HG02840 (cell line): ENCODE results near the gene TMEM40.
"Not testable (repeated sequence)": the region's sequence is repeated elsewhere in the genome, so short reads cannot be mapped to it uniquely, and the experiment has no call there.

Experiments
- ATAC-seq: cut with Tn5 transposase; IDR thresholded peaks from one replicate; pipeline ENCODE4 v1.9.1; 2021; ENCODE audit warnings: mild to moderate bottlenecking, moderate library complexity, moderate number of reproducible peaks; ENCODE audit not compliant: unreplicated experiment, low FRiP score

TMEM40 gene

DNA sequence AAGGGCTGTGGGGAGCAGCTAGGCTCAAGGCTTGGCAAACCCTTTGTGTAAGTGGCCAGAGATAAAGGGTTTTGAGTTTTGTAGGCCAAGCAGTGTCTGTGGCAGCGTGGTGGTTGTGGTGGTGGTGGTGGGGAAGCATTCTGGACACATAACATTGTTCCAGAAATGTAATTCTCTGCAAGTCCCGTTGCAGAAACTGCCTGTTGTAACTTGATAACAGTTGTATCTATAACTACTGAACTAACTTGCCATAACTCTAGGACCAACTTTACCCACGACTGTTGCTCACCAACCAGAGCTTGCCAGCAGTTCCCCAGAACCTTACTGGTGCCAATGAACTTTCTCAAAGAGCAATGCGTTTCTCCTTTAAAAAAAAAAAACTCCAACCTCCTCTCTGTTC, 18.1 kb upstream of the TMEM40 start:
- no peak for ATAC-seq

DNA sequence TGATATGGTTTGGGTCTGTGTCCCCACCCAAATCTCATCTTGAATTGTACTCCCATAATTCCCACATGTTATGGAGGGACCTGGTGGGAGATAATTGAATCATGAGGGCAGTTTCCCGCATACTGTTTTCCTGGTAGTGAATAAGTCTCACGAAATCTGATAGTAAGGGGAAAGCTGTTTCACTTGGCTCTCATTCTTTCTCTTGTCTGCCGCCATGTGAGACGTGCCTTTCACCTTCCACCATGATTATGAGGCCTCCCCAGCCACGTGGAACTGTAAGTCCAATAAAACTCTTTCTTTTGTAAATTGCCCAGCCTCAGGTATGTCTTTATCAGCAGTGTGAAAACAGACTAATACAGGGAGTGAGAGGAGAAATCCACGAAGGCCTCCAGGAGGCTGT, 16.9 kb upstream of the TMEM40 start:
- ATAC-seq: not testable (repeated sequence)

DNA sequence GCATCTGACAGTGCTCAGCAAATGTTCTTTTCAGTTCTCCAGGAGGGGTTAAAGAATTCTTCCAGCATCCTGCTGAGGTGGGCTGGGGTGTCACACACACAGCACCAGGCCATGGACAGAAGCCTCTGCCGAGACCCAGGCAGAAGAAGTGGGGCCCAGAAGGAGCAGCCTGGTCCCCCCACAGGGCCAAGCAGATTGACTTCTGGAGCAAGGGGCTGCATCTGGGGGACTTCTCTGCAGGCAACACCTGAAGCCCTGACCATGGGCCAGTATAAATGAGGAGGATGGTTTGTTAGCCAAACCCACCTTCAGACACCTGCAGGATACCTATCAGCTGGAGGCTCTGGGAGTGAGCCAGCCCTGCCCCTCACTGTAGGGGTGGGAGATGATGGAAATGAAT, 16.2 kb upstream of the TMEM40 start:
- no peak for ATAC-seq

DNA sequence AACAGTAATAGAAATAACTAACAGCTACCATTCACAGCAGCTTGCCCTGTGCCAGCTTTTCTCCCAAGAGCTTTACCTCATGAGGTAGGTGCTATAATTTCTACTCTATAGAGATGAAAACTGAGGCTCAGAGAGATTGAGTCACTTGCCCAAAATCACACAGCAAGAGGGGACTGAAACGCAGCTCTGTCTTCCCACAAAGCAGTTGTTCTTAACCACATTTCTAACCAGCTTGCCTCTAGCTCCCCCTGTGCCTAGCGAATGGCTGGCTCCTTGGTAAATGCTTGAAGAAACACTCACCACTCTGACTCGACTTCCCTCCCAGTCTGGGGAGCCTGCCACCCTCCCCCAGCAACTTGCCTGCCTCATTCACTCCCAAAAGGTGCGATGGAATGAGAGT, 15.6 kb upstream of the TMEM40 start:
- no peak for ATAC-seq

DNA sequence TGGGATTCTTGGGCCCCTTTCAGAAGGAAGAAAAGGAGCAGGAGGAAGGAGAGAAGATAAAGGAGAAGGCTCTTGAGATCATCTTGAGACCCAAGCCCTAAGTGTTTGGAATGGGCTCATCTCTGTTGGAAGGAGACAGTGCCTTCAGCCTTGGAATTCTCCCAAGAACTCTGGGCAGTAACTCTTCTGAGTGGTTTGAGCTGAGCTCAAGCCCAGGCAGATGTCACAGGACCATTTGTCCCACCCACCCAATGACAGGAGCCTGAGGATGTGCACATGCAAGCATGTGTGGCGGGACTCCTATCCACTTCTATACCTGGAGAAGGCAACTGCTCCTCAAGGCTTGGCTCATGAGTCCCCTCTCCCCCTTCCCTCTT, 14.6 kb upstream of the TMEM40 start:
- ATAC-seq: no peak

DNA sequence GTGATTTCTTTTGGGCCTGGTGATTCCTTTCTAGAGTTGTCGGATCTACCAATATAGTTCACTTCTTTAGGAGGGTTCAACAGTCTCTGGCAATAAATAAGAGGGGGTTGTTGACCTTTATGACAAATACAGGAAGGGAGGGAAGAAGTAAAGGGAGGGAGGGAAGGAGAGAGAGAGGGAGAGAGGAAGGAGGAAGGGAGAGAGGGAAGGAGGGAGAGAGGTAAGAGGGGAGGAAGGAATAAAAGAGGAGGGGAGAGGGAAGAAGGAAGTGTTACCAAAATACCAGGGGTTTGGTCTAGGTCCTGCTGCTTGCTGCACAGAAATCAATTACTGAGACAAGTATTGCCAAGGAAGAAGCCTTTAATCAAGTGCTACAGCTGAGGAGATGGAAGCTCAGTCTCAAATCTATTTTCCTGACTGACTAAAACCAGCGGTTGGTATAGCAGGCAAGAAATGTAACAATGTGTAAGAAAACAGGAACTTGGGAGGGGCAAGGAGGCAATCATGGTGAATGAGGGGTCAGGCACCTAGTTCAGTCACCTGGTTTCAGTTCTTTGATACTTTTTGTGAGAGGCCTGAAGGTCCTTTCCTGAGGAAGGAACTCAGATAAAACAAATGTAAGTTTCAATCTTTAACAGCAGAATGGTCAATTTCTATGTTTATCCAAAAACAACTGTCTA, 14.1 kb upstream of the TMEM40 start:
- no peak for ATAC-seq

DNA sequence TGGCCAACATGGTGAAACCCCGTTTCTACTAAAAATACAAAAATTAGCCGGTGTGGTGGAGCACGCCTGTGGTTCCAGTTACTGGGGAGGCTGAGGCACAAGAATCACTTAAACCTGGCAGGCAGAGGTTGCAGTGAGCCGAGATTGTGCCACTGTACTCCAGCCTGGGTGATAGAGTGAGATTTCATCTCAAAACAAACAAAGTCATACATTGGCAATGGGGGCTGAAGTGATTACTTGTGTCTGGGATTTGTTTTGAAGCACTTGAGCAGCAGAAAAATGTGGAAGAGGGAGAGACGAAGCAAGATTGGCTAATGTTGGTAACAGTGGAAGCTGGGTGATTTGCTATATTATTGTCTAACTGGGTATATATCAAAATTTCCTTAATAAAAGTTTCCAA, 13.4 kb upstream of the TMEM40 start:
- no peak for ATAC-seq

DNA sequence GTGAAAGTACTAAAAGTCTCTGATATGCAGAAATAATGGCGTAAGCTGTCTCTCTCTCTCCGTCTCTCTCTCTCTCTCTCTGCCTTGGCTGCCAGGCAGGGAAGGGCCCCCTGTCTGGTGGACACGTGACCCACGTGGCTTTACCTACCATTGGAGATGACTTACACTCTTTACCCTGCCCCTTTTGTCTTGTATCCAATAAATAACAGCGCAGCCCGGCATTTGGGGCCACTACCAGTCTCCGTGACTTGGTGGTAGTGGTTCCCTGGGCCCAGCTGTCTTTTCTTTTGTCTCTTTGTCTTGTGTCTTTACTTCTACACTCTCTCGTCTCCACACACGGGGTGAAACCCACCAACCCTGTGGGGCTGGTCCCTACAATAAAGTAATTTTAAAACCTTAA, 12.2 kb upstream of the TMEM40 start:
- no peak for ATAC-seq

DNA sequence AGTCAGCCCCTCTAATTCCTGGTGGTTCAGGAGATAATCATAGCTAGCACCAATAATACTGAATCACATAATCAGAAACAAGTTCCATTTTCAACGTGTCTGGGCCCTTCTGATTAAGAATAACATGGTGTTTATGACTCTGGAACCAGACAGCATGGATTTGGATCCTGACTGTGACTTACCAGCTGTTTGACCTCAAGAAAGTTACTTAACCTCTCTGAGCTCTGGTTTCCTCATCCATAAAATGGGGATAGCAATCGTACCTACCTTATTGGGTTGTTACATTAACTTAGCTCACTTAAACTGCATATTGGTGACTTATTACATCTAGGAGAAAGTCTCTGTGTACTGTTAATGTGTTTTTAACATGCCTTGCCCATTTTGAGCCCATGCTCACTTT, 10.7 kb upstream of the TMEM40 start:
- ATAC-seq: no peak

DNA sequence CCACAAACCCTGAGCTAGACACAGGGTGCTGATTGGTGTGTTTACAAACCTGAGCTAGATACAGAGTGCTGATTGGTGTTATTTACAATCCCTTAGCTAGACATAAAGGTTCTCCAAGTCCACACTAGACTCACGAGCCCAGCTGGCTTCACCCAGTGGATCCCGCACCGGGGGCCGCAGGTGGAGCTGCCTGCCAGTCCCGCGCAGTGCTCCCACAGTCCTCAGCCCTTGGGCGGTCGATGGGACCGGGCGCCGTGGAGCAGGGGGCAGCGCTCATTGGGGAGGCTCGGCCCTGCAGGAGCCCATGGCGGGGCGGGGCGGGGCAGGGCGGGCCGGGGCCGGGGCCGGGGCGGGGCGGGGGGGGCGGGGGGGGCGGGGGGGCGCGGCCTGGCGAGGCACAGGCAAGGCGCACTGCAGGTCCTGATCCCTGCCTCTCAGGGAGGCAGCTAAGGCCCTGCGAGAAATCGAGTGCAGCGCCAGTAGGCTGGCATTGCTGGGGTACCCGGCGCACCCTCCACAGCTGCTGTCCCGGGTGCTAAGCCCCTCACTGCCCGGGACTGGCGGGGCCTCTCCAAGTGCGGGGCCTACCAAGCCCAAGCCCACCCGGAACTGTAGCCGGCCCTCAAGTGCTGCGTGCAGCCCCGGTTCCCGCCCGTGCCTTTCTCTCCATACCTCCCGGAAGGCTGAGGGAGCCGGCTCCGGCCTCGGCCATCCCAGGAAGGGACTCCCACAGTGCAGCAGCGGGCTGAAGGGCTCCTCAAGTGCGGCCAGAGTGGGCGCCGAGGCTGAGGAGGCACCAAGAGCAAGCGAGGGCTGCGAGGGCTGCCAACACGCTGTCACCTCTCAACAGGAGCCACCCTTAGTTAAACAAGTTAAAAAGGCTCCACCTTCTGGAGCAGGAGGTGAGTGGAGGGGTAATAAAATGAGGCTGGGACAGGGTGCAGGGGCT, 9.8 kb upstream of the TMEM40 start:
- ATAC-seq: no peak

DNA sequence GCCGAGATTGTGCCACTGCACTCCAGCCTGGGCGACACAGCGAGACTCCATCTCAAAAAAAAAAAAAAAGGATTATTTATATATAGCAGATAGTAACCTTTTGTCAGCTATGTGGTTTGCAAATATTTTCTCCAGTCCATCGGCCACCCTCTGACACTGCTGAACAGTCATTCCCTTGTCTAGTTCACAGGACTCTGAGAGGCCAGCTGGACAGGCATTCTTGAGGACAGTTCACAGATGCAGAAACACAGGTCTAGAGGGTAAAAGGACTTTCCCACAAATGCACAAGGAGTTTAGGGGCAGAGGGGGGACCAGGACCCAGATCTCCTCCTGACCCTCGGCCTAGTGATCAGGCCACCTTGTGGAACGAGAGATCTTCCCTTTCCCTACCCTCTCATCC, 7.5 kb upstream of the TMEM40 start:
- ATAC-seq: no peak

DNA sequence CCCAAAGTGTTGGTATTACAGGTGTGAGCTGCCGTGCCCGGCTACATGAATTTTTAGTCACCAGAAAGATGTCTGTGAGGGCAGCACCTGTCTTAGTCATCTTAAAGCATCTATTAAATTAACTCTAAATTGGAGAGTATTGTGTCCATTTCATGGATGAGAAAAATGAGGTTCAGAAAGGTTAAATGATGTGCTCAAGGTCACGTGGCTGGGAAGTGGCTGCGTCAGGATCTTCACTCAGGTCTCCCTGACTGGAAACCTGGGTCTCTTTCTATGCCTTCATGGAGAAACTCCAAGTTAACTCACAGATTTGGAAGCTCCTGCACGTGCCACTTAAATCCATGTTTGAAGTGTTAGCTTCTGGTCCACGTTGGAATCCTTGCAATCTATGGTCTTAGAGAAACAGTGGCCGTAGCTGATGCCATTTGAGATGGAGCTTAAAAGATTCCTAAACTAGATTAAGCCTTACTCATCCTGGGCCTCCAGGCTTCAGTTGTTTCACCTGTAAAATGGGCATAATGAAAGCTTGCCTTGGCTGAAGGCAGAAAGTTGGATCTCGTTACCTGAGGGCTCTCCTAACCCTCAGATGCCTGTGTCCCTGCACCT, 5.2 kb upstream of the TMEM40 start:
- ATAC-seq: no peak

DNA sequence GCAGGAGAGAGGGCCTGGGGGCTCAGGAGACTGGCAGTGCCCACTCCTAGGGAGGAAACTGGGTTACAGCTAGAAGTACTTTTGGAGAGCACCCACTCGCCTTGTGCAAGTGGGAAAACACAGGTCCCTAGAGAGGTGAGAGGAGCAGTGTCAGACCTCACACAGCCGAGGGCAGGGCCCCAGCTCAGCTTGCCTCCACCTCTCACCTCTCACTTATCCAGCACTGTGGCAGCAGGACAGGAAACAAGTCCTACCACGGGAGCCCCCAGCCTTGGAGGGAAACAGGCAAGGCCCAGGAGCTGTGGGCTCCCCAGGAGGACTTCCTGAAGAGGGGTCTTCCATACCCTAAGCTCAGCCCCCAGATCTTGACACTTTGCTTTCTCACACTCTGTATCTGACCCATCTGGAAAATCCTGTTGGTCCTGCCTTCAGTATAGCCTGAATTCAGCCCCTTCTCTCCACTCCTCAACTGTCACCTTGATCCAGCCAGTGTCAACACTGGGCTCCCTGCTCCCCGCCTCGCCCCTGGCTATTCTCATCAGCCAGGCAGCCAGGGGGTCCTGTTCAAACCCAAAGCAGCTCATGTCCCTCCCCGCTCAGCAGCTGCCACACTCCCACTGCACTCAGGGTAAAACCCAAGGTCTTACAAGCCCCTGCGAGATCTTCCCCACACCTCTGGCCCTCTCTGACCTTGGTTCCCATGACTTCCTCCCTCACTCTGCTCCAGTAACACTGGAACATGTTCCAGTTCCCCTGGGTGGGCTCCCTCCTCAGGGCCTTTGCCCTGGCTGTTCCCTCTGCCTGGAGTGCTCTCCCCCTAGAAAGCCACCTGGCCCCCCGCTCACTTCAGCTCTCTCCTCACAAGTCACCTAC, 870 bp upstream of the TMEM40 start:
- ATAC-seq: no peak

DNA sequence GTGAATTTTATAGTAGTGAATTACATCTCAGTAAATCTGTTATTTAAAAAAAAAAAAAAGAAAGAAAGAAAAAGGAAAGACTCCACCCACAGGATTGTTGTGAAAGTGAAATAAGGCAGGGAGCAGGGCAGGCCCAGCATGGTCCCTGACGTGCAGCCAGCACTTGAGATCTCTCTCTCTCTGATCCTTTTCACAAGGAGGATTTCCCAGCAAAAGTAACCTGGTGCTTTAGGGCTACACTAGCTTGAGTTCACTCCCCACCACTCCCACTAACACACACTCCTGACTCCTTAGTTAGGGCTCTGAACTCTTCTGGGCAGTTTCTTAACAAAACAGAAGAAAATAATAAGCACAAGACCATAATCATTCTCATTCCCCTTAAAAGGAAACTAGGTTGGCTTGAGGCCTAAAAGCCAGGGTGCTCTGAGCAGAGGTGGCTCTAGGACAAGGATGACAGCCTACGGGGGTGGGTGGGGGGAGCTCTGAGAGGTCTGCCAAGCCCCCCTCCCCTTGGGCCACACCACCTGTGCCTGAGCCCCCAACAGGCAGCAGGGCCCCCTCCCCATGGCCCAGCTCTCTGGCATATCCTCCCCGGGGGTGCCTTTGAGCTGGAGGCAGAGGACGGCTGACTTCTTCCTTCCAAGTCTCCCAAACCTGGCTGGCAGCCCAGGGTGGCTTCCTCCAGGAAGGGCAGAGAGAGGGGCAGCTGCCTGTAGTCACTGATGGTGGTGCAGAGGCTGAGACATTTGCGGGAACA, 856 bp downstream of the TMEM40 start:
- ATAC-seq: no peak

DNA sequence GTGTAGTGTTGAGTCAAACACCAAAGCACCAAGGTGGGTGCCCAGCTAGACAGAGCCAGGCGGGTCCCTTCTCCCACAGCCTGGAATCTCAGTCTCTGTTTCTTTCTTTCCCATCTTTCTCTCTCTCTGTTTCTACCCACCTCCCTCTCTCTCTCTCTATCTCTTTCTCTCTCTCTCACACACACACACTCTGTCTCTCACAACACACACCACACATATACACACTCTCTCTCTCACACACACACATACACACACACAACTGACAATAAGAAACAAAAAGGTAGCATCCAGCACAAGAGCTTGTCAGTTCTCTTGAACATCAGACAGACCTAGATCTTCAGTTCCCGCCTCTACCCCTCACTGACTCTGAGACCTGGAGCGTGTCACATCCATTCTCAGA, 2.4 kb downstream of the TMEM40 start:
- ATAC-seq: no peak

DNA sequence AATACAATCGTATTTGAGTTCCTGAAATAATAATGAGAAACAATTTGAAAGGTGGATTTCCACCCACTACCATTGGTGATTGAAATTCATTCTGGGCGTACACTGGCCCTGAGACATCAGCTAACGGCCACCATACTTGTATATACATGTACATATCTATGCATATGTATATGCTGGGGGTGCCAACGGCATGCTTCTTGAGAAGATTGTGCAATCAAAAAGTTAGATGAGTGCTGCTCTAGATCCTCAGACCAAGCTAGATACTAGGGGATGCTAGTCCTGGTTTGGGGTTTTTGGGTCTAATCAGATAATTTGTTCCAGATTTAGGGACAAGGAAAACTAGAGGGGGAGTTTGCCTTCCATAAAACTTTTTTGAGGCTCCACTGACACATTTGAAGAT, 2.9 kb downstream of the TMEM40 start:
- ATAC-seq: no peak

DNA sequence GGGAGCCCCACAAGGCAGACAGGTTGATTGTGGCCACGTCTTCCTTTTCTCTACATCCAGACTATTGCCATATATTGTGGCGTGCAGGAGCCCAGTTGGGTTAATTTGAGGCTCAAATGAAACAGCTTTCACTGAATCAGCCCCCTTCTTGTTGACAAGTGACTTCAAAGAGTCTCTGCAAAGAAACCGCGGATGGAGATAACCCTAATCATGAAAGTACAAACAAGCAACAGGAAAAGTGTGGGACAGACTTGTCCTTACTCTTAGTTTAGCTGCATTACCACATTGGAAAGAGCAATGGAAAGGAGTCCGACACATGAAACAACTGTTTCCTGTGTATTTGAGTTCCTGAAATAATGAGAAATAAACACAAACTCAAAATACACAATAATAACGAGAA, 3.3 kb downstream of the TMEM40 start:
- no peak for ATAC-seq

DNA sequence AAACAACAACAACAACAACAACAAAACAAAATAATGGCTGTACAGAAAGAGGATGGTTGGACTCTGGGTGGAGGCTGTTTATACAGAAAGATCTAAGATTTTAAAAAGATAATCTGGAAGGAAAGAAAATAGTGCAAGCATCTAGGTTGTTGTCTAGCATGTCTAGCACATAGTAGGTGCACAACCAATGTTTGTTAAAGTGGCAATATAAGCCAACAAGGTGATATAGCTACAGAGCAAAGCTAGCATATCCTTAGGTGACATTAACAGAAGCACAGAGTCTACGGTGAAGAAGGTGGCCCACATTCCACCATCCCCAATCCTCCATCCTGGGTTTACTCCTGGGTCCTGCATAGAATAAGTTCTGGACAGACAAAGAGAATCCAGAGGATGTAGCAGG, 4.7 kb downstream of the TMEM40 start:
- no peak for ATAC-seq

DNA sequence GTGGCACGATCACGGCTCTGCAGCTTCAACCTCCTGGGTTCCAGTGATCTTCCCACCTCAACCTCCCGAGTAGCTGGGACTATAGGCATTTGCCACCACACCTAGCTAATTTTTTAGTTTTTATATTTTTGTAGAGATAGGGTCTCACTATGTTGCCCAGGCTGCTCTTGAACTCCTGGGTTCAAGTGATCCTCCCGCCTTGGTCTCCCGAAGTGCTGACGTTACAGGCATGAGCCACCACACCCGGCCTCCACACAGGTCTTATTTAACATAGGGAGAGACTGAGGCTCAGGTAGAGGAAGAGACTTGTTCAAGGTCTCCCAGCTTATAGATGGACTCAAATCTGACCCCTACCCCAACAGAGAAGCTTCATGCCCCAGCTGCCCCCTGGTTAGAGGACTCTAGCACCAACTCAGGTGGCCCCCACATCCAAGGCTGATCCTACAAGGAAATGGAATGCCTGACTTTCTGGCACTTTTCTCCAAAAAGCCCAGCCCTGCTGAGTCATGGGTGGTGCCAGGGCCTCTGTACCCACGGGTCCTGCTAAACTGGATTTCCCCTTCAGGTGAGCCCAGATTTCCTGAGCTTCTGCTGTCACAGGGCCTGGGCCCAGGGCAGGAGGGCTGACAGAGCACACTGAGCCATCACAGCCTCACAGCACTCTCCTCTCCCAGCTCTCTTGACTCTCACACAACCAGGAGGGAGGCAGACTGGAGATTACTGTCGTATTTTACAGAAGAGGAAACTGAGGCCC, 5.6 kb downstream of the TMEM40 start:
- no peak for ATAC-seq
